Lower leg skin (tissue), 4 donors: ENCODE data around the gene PLA2G7. TPM values are rescaled to one million over a fixed set of nuclear protein-coding genes. Genes with fewer than 3 reads are reported as not detected.

Experiments used
- DNase-seq, 2 donors: peaks; one replicate each; pipeline ENCODE4 v3.0.0-alpha.2; 2019; ENCODE audit warnings: low spot score in 2 of 2
- H3K4me3 ChIP-seq: fragments of 200-600 bp; sonication (generic); 2 replicates; pipeline ENCODE4 v1.5.1; 2017; ENCODE audit warnings: mild to moderate bottlenecking, low read depth; ENCODE audit not compliant: poor library complexity, severe bottlenecking
- CTCF ChIP-seq, 3 donors: fragments of 450-650 bp; IDR thresholded peaks; one replicate each; pipeline ENCODE4 v1.5.1; 2016; ENCODE audit warnings: antibody characterized with exemption in 3 of 3, mild to moderate bottlenecking in 3 of 3, moderate library complexity in 2 of 3
- POLR2A ChIP-seq, 2 donors: fragments of 450-650 bp; IDR thresholded peaks; one replicate each; pipeline ENCODE4 v1.6.1; 2016 to 2017; ENCODE audit warnings: antibody characterized with exemption in 2 of 2, mild to moderate bottlenecking in 1 of 2, moderate library complexity in 1 of 2
- WGBS, 2 donors: methylation state at CpG; one replicate each; pipeline ENCODE4 v1.1.5; 2018; 5-methylcytosine and 5-hydroxymethylcytosine counted together
- intact Hi-C: fragments of 100-400 bp; cut with DNase I; formaldehyde crosslinking; loops from one replicate; pipeline ENCODE4 v1.15.0; 2023; ENCODE audit warnings: low total_unique reads
- total RNA-seq, 4 donors: library from RNA; depleted of rRNA; stranded (reverse); fragments of >200 nt; gene quantifications; one replicate each; pipeline ENCODE4 v1.1.0, GENCODE V29; 2016

PLA2G7 gene
- total RNA-seq, 4 donors from 2014 or later, result 0.61 to 7.1 (median 2.0) TPM

GRCh38 chr6:46688966-46689335, 46.2 kb downstream of the PLA2G7 start:
- 96 to 98% methylated on average over 12 to 13 of the region's 13 CpGs for WGBS, 2 donors
- DNase-seq, result no peak
- intact Hi-C loops, result no loop called here
- no peak overlapping the region for H3K4me3 ChIP-seq
- no peak for TF ChIP-seq POLR2A (IDR thresholded peaks at IDR 0.05)
- no peak for TF ChIP-seq CTCF (IDR thresholded peaks at IDR 0.05)

- DNase-seq, result no peak
- no peak overlapping the region for H3K4me3 ChIP-seq
- WGBS, 2 donors, result 96 to 97% methylated on average over 52 to 69 of the region's 85 CpGs
- intact Hi-C loops, result no loop called here
- no peak for TF ChIP-seq POLR2A (IDR thresholded peaks at IDR 0.05)
- TF ChIP-seq CTCF (IDR thresholded peaks at IDR 0.05), result no peak
Observed at GRCh38 chr6:46688117-46688965, 46.8 kb downstream of the PLA2G7 start.

DNA sequence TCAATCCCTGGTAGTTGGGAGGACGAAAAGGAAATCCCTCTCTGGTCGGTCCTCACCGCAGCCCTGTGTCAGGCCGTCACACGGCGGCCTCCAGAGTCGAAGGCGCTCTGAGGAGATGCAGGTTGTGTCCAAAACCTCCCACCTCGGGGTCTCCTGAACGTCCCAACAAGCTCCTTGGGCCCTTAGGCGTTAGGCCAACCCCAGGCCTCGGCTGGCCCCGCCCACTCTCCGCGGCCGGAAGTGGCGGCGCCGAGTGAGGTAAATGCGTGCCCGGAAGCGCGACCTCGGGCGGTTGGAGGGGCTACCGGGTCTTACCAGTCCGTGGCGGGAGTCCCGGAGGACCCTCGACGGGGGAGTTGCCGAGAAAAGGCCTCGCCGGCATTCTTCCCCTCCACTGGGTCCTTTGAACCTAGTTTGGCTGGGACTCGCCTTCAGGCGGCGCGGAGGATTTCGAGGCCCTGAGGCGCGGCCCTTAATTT, 47.5 kb downstream of the PLA2G7 start, which contains the start of gene TDRD6:
TSS of gene TDRD6 (plus strand) at position 267 of the 479 bp plus-strand sequence. CDS start 244 bp downstream, outside the sequence.
- H3K4me3 ChIP-seq, result no peak within 1 kb of the TSS
- 94% methylated on average over 34 to 41 of the region's 41 CpGs for WGBS, 2 donors
- TF ChIP-seq CTCF (IDR thresholded peaks at IDR 0.05), result no peak
- TF ChIP-seq POLR2A (IDR thresholded peaks at IDR 0.05), result no peak
- DNase-seq, result no peak
- intact Hi-C loops, result no loop called here

DNA sequence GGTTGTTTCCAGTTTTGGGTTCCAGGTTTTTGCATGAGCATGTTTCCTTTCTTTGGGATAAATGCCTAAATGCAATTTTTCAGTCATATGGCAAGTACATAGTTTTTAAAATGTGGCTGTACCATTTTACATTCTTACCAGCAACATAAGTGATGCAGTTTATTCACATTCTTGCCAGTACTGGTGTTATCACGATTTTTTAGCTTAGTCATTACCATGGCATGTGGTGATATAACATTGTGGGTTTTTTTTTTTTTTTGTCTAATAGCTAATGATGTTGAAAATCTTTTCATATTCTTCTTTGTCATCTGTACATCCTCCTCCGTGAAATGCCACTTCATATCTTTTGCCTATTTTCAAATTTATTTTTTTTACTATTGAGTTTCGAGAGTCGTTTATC, 50.4 kb downstream of the PLA2G7 start:
- H3K4me3 ChIP-seq, result no peak overlapping the region
- no peak for DNase-seq
- WGBS, 2 donors, result 76 to 80% methylated on average over 4 of the region's 4 CpGs
- intact Hi-C loops, result no loop called here
- TF ChIP-seq POLR2A (IDR thresholded peaks at IDR 0.05) (no peak), CTCF (IDR thresholded peaks at IDR 0.05) (no peak)

- no peak overlapping the region for H3K4me3 ChIP-seq
- intact Hi-C loops, result no loop called here
- 83 to 86% methylated on average over 4 of the region's 4 CpGs for WGBS, 2 donors
- DNase-seq, result no peak
- TF ChIP-seq CTCF (IDR thresholded peaks at IDR 0.05) (no peak), POLR2A (IDR thresholded peaks at IDR 0.05) (no peak)
Observed at GRCh38 chr6:46677314-46677654, 57.9 kb downstream of the PLA2G7 start.
